SK-N-MC (cell line): ENCODE results near the gene ELMO2.

Source experiments
- EZH2 ChIP-seq: fragments of 200-600 bp; sonication (generic); IDR thresholded peaks from one replicate; pipeline ENCODE4 v1.6.1; 2017; ENCODE audit warnings: antibody characterized with exemption
- FOXP2 ChIP-seq: optimal IDR thresholded peaks from 2 replicates; pipeline ENCODE3; 2011; ENCODE audit warnings: mild to moderate bottlenecking, moderate library complexity; ENCODE audit not compliant: insufficient read depth; ENCODE audit errors: extremely low read length, control extremely low read depth
- POLR2AphosphoS5 ChIP-seq: IDR thresholded peaks from 2 replicates; pipeline ENCODE4 v1.6.1; 2012; ENCODE audit warnings: mild to moderate bottlenecking, low read depth, low read length, borderline replicate concordance

DNA sequence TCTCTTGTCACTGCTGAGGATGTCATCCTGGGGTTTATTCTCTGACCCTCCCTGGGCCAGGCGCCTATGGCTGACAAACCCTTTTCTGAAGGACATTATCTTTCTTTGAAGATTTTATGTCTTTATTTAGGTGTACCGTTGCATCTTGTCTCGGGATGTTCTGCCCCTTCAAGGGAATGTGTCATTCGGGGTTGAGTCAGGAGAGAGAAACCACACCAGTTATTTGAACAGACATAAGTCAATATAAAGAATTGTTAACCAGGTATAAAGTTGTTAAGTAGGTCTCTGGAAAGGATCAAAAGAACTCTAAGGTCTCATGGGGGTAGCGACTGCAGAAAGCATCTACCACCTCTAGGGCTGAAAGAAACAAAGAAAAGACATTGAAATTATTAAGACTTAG, 8.2 kb upstream of the ELMO2 start:
- no peak for TF ChIP-seq POLR2AphosphoS5
- no peak for TF ChIP-seq FOXP2
- no peak for TF ChIP-seq EZH2
